NCI-H1417 (cell line): Measurements from ENCODE around the gene ICAM2.
"Not testable (repeated sequence)": the region's sequence is repeated elsewhere in the genome, so short reads cannot be mapped to it uniquely, and the experiment has no call there.

Experiments used
- DNase-seq, 3 experiments: peaks; one replicate each; lab custom pipeline; 2025; lab: John Stamatoyannopoulos, UW

The ICAM2 gene

GRCh38 chr17:63997341-63998048 lies 22.9 kb downstream of the ICAM2 start:
- DNase-seq: no peak

- no peak for DNase-seq
Measured at GRCh38 chr17:63996430-63997182, 23.8 kb downstream of the ICAM2 start.

- no peak for DNase-seq
Measured at GRCh38 chr17:63995626-63996025, 24.8 kb downstream of the ICAM2 start.

DNA sequence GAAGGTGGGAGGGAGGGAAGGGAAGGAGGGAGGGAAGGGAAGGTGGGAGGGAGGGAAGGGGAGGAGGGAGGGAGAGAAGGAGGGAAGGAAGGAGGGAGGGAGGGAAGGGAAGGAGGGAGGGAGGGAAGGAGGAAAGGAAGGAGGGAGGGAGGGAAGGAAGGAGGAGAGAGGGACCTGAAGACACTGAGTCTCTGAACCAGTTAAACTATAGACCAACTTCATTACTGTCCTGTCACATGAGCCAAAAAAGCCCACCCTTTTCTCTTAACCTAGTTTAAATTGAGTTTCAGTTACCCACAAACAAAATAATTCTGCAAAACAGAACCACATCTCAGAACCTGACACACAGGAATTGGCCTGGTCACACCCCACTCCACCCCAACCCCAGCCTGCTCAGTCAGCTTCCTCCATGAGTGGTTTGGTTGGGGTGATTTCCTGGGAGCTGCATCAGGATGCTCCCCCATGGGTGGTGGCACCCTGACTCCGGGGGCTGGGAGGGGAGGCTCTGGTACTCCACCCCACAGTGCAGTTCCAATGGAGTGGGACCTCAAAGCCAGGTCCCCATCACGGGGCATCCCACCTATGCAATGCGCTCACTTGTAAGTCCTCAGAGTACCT lies 27.0 kb downstream of the ICAM2 start:
- DNase-seq: no peak

GRCh38 chr17:63991611-63992010 lies 28.8 kb downstream of the ICAM2 start:
- no peak for DNase-seq

- no peak for DNase-seq
Measured at GRCh38 chr17:63989622-63990345, 30.6 kb downstream of the ICAM2 start.

DNA sequence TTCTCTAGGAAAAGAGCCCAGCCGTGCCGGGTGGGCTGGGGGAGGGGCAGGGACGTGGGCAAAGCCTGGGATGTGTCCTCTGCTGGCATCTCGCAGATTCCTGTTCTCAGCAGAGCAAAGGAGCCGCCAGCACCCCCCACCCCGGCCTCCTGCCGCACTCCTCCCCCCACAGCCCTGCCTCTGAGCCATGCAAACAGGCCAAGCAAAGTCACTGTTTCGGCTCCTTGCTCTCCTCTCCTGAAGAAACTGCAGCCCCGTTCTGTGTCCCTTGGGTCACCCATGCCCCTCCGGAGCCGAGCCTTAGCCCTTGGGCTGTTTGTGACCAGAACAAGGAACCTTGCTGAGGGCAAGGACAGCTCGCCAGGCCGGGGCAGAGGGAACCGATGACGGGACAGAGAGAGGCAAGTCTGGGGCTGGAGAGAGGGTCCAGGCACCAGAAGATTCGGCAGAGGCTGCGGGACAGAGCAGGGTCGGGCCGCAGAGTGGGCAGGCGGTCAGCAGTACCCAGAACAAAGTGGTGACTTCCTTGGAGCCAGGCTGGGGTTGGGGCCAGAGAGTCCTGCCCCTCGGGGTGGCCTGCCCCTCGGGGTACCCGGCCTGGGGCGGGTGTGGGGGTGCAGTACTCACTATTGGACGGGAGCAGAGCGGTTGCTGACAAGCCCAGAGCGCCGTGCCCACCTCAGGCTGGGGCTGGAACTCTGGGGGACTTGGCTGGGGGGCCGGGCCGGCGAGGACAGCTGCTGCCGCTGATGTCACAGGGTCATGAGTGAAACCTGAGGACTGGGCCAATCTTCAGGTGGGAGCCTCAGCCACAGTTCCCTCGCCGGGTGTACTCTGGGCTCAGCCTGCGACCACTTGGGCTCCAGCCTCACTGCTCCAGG lies 31.5 kb downstream of the ICAM2 start:
- no peak for DNase-seq

DNA sequence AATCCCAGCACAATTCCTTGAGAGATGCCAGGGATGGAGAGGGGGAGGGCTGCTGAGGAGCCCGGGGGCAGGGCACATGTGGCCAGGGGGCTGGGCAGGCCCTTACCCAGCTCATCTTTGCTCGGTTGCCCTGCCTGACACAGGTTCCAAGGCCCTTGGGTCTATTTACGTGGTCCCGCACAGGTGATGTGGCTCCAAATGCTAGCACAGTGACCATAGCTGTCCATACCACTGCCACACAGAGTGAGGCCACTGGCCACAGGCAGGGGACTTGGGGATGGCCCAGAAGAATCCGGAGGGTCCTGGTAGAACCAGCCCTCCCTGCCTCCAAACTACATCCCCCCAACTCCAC lies 32.3 kb downstream of the ICAM2 start:
- no peak for DNase-seq

- no peak for DNase-seq
Measured at GRCh38 chr17:63987221-63988126, 33.0 kb downstream of the ICAM2 start.

GRCh38 chr17:63986821-63987220 lies 33.6 kb downstream of the ICAM2 start:
- DNase-seq: no peak

DNA sequence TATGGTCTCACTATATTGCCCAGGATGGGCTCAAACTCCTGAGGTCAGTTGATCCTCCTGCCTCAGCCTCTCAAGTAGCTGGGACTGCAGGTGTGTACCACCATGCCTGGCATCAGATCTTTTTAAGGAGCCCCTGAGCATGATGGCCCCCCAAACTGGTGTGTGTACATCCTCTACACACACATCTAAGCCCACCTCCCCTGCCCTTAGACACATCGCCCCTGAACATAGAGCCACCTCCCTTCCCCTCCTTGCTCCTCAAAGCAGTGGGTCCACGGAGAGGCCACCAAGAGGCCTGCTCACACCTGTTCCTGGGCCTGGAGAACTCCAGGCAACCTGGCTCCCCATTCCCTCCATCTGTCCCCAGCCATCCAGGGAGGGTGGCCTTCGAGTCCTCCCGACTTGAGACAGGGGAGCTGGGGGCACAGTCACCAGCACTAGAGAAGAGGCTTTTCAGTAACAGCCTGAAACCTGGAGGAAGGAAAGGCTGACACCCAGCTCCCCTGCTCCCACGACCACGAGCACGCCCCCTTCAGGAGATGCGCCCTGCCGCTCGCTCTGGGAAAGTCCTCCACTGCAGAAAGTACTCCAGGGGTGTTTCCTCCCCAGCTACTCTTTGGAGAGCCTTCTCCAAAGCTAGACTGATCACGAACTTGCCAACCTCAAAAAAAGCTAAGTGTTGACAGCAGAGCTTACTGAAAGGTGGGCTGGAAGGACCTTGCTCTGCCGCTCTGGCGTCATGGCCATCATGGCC lies 34.9 kb downstream of the ICAM2 start:
- DNase-seq: no peak

DNA sequence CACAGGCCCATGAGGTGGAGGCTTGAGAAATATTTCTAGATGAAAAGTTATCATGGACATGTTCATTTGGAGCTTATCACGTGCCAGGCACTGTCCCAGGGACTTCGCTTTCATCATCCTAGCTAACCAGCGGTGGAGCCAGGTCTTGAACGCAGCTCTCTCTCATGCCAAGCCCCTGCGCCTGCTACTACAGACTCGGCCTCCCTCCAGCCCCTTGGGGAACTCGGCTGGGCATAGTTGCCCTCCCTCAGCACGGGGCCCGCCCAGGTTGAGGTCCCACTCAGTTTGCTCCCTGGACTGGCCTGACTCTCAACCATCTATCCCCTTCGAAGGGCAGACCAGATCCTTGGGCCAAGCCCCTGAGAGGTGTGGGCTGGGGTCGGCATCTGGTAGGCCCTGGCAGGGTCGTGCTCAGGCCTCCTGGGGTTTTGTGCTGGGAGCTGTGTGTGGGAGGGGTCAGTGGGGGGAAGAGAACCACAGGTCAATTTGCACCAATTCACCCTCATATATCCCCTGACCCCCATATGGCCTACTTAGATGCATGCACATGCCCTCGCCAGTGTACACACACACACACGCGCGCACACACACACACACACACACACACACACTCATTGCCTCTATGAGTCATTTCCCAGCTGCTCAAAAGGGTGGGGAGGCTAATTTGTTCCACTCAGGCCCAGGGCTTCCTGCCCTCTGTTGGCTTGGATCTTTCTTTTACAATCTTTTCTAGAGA lies 35.6 kb downstream of the ICAM2 start:
- DNase-seq: peak in 2 of 3 experiments; percentile 4 to 10

DNA sequence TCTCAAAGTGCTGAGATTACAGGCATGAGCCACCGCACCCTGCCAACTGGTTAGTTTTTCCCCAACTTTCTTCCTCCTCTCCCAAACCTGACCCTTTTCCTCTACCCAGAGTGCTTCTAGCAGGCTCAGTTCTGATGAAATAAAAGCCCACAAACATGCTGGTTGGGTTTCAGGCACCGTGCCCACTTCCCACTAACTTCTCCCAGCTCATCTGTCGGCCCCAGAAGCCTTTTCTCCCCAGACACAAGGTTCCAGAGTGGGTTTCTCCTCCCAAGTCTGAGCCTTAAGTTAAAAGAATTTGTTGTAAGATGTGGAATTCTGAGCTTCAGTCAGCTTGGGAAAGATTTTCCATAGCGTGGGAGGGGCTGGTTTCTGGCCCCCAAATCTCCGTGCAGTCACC lies 36.2 kb downstream of the ICAM2 start:
- no peak for DNase-seq

GRCh38 chr17:63983320-63983719 lies 37.1 kb downstream of the ICAM2 start:
- DNase-seq: no peak

GRCh38 chr17:63982641-63983040 lies 37.8 kb downstream of the ICAM2 start:
- not testable (repeated sequence) for DNase-seq

GRCh38 chr17:63978272-63979200 lies 41.9 kb downstream of the ICAM2 start:
- no peak for DNase-seq

- DNase-seq: no peak
Measured at GRCh38 chr17:63976702-63977101, 43.7 kb downstream of the ICAM2 start.

DNA sequence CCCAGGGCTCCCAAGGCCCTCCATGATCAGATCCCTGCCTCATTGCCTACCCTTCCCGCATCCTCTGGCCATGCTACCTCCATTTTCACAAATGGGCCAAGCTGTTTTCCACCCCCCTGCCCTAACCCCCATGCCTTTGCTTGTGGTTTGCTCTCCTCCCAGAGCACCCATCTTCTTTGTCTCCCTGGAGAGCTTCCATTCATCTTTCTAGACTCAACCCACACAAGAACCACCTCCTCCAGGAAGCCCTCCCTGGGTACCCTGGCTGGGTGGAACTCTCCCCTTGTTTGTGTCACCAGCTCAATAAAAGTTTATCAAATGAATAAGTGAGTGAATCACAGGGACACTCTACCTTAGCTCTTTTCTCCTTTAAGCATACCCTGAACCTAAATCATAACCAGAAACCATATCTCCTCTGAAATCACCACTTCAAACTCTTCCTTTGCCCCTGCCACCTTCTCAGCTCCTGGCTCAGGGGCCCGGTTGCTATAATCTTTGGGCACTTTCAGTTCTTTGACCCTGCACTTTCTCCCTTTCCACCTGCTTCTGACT lies 44.8 kb downstream of the ICAM2 start:
- DNase-seq: no peak
